ENCODE measurements around the gene WIPF2. TPM values are rescaled to one million over a fixed set of nuclear protein-coding genes. Genes with fewer than 3 reads are reported as not detected.

The WIPF2 gene
- total and polyA plus RNA-seq, 5 donors from 2014 or later, result 8.0 to 40.7 (median 9.6) TPM

DNA sequence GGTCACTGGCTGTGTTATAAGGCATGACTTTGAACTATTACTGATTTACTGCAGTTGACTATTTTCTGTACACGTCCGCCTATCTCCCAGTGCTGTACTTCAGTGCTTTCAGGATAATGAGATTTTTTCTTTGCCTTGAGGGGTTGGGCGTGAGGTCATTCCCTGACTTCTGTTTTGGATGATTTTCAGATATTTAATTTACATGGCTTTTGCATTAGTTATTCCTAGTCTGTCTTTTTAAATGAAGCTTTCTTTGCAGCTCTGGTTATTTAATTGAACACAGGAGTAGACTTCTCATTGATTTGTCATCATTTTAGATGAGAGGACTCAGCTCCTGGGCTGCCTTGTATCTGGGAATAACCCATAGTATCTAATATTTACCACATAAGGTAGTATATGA, 23.7 kb downstream of the WIPF2 start:
- H3K27me3 Mint-ChIP-seq, result no peaks in the 10 kb centered on the region
- H3K27ac Mint-ChIP-seq, result no peak overlapping the region
- H3K4me3 Mint-ChIP-seq, result no peak overlapping the region
- no peaks in the 10 kb centered on the region for H3K9me3 ChIP-seq (ENCODE audit: control insufficient read depth in 2 of 2, low read length in 2 of 2)
- H3K36me3 ChIP-seq (ENCODE audit: control insufficient read depth, insufficient read depth, low read length), result peaks cover 5% of the 10 kb centered on the region
- DNase-seq (no peak), ATAC-seq (ENCODE audit: low read depth in 2 of 2) (no peak)
- peaks cover 3% of the 10 kb centered on the region for H3K36me3 Mint-ChIP-seq
- H3K27ac ChIP-seq (ENCODE audit: insufficient read depth, low read length, poor library complexity, severe bottlenecking), result no peak overlapping the region
- peaks cover 0 to 66% (median 45%) of the 10 kb centered on the region in 4 donors for H3K4me1 Mint-ChIP-seq
- H3K4me1 ChIP-seq (ENCODE audit: control insufficient read depth, insufficient read depth, low read length, poor library complexity, severe bottlenecking), result peaks cover 3% of the 10 kb centered on the region
- H3K9me3 Mint-ChIP-seq, result no peaks in the 10 kb centered on the region
- no peak overlapping the region for H3K4me3 ChIP-seq (ENCODE audit: low read depth, low read length)
- no peaks in the 10 kb centered on the region for H3K27me3 ChIP-seq (ENCODE audit: control insufficient read depth, insufficient read depth, low read length)

GRCh38 chr17:40243761-40244160, 24.7 kb downstream of the WIPF2 start:
- DNase-seq (no peak), ATAC-seq (ENCODE audit: low read depth in 2 of 2) (no peak)
- peaks cover 5% of the 10 kb centered on the region for H3K36me3 ChIP-seq (ENCODE audit: control insufficient read depth, insufficient read depth, low read length)
- no peak overlapping the region for H3K4me3 ChIP-seq (ENCODE audit: low read depth, low read length)
- no peaks in the 10 kb centered on the region for H3K27me3 Mint-ChIP-seq
- H3K9me3 Mint-ChIP-seq, result no peaks in the 10 kb centered on the region
- H3K27me3 ChIP-seq (ENCODE audit: control insufficient read depth, insufficient read depth, low read length), result no peaks in the 10 kb centered on the region
- peaks cover 3% of the 10 kb centered on the region for H3K36me3 Mint-ChIP-seq
- no peak overlapping the region for H3K4me3 Mint-ChIP-seq
- peaks cover 3% of the 10 kb centered on the region for H3K4me1 ChIP-seq (ENCODE audit: control insufficient read depth, insufficient read depth, low read length, poor library complexity, severe bottlenecking)
- no peaks in the 10 kb centered on the region for H3K9me3 ChIP-seq (ENCODE audit: control insufficient read depth in 2 of 2, low read length in 2 of 2)
- no peak overlapping the region for H3K27ac ChIP-seq (ENCODE audit: insufficient read depth, low read length, poor library complexity, severe bottlenecking)
- H3K4me1 Mint-ChIP-seq, result peaks cover under 1 to 72% (median 47%) of the 10 kb centered on the region in 4 donors
- peak overlapping the region in 2 of 3 donors; percentile 48 to 89 for H3K27ac Mint-ChIP-seq

GRCh38 chr17:40244255-40244654, 25.2 kb downstream of the WIPF2 start:
- Mint-ChIP-seq H3K4me3 (no peak overlapping the region), H3K27ac (peak overlapping the region; percentile 48 to 89 (median 84)), H3K4me1 (peaks cover 5 to 76% (median 49%) of the 10 kb centered on the region in 4 donors)

GRCh38 chr17:40247926-40248495, 28.9 kb downstream of the WIPF2 start:
- Mint-ChIP-seq H3K9me3 (no peaks in the 10 kb centered on the region), H3K27ac (no peak overlapping the region)

More at GRCh38 chr17:40244255-40244654, 25.2 kb downstream of the WIPF2 start:
- ATAC-seq (ENCODE audit: low read depth in 2 of 2), result no peak
- Histone ChIP-seq H3K4me1 (ENCODE audit: control insufficient read depth, insufficient read depth, low read length, poor library complexity, severe bottlenecking) (peaks cover 3% of the 10 kb centered on the region), H3K4me3 (ENCODE audit: low read depth, low read length) (no peak overlapping the region), H3K27ac (ENCODE audit: insufficient read depth, low read length, poor library complexity, severe bottlenecking) (no peak overlapping the region), H3K9me3 (ENCODE audit: control insufficient read depth in 2 of 2, low read length in 2 of 2) (no peaks in the 10 kb centered on the region), H3K27me3 (ENCODE audit: control insufficient read depth, insufficient read depth, low read length) (no peaks in the 10 kb centered on the region), H3K36me3 (ENCODE audit: control insufficient read depth, insufficient read depth, low read length) (peaks cover 5% of the 10 kb centered on the region)
- no peak for DNase-seq
- Mint-ChIP-seq H3K36me3 (peaks cover 3% of the 10 kb centered on the region), H3K27me3 (no peaks in the 10 kb centered on the region), H3K9me3 (no peaks in the 10 kb centered on the region)

GRCh38 chr17:40248507-40248906, 29.4 kb downstream of the WIPF2 start:
- peaks cover 5% of the 10 kb centered on the region for H3K36me3 ChIP-seq (ENCODE audit: control insufficient read depth, insufficient read depth, low read length)
- H3K9me3 ChIP-seq (ENCODE audit: control insufficient read depth in 2 of 2, low read length in 2 of 2), result no peaks in the 10 kb centered on the region
- H3K27me3 ChIP-seq (ENCODE audit: control insufficient read depth, insufficient read depth, low read length), result no peaks in the 10 kb centered on the region
- DNase-seq (no peak), ATAC-seq (ENCODE audit: low read depth in 2 of 2) (no peak)
- H3K9me3 Mint-ChIP-seq, result no peaks in the 10 kb centered on the region
- no peak overlapping the region for H3K4me3 ChIP-seq (ENCODE audit: low read depth, low read length)
- H3K27ac Mint-ChIP-seq, result no peak overlapping the region
- peaks cover 3% of the 10 kb centered on the region for H3K36me3 Mint-ChIP-seq
- no peaks in the 10 kb centered on the region for H3K27me3 Mint-ChIP-seq
- H3K4me1 Mint-ChIP-seq, result peaks cover 6 to 70% (median 39%) of the 10 kb centered on the region in 4 donors
- no peak overlapping the region for H3K4me3 Mint-ChIP-seq
- no peak overlapping the region for H3K27ac ChIP-seq (ENCODE audit: insufficient read depth, low read length, poor library complexity, severe bottlenecking)
- no peaks in the 10 kb centered on the region for H3K4me1 ChIP-seq (ENCODE audit: control insufficient read depth, insufficient read depth, low read length, poor library complexity, severe bottlenecking)

More at GRCh38 chr17:40247926-40248495, 28.9 kb downstream of the WIPF2 start:
- Histone ChIP-seq H3K9me3 (ENCODE audit: control insufficient read depth in 2 of 2, low read length in 2 of 2) (no peaks in the 10 kb centered on the region), H3K4me1 (ENCODE audit: control insufficient read depth, insufficient read depth, low read length, poor library complexity, severe bottlenecking) (no peaks in the 10 kb centered on the region), H3K27me3 (ENCODE audit: control insufficient read depth, insufficient read depth, low read length) (no peaks in the 10 kb centered on the region), H3K27ac (ENCODE audit: insufficient read depth, low read length, poor library complexity, severe bottlenecking) (no peak overlapping the region), H3K4me3 (ENCODE audit: low read depth, low read length) (no peak overlapping the region), H3K36me3 (ENCODE audit: control insufficient read depth, insufficient read depth, low read length) (peaks cover 5% of the 10 kb centered on the region)
- Mint-ChIP-seq H3K4me3 (no peak overlapping the region), H3K36me3 (peaks cover 3% of the 10 kb centered on the region), H3K4me1 (peaks cover 6 to 69% (median 37%) of the 10 kb centered on the region in 4 donors), H3K27me3 (no peaks in the 10 kb centered on the region)
- DNase-seq, result no peak
- ATAC-seq (ENCODE audit: low read depth in 2 of 2), result no peak

DNA sequence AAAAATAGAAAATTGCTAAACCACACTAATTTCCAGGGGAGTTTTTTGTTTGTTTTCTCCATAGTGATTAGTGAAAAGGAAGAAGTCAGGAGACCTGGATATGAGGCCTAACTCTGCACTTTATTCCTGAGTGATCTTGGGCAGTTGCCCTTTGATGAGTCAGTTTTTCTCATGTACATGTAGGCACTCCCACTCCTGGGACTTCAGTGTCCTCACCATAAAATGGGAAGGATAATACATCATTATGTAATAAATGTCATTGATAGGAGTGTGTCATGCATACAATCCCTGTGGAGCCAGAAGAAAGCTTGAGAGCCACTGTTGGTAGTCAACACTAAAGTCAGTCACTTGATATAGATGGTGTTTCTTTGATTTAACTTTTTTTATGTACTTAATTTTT, 32.5 kb downstream of the WIPF2 start:
- H3K27me3 ChIP-seq (ENCODE audit: control insufficient read depth, insufficient read depth, low read length), result no peaks in the 10 kb centered on the region
- DNase-seq, result no peak
- no peaks in the 10 kb centered on the region for H3K4me1 ChIP-seq (ENCODE audit: control insufficient read depth, insufficient read depth, low read length, poor library complexity, severe bottlenecking)
- Mint-ChIP-seq H3K36me3 (peaks cover 6% of the 10 kb centered on the region), H3K9me3 (no peaks in the 10 kb centered on the region), H3K4me3 (no peak overlapping the region), H3K27ac (no peak overlapping the region), H3K4me1 (peaks cover 6 to 48% (median 28%) of the 10 kb centered on the region in 4 donors), H3K27me3 (no peaks in the 10 kb centered on the region)
- no peak for ATAC-seq (ENCODE audit: low read depth in 2 of 2)
- no peak overlapping the region for H3K4me3 ChIP-seq (ENCODE audit: low read depth, low read length)
- H3K27ac ChIP-seq (ENCODE audit: insufficient read depth, low read length, poor library complexity, severe bottlenecking), result no peak overlapping the region
- H3K9me3 ChIP-seq (ENCODE audit: control insufficient read depth in 2 of 2, low read length in 2 of 2), result no peaks in the 10 kb centered on the region
- peaks cover 6% of the 10 kb centered on the region for H3K36me3 ChIP-seq (ENCODE audit: control insufficient read depth, insufficient read depth, low read length)

- ATAC-seq (ENCODE audit: low read depth in 2 of 2) (no peak), DNase-seq (no peak)
- Histone ChIP-seq H3K27ac (ENCODE audit: insufficient read depth, low read length, poor library complexity, severe bottlenecking) (no peak overlapping the region), H3K36me3 (ENCODE audit: control insufficient read depth, insufficient read depth, low read length) (peaks cover 25% of the 10 kb centered on the region), H3K4me1 (ENCODE audit: control insufficient read depth, insufficient read depth, low read length, poor library complexity, severe bottlenecking) (no peaks in the 10 kb centered on the region), H3K4me3 (ENCODE audit: low read depth, low read length) (no peak overlapping the region), H3K9me3 (ENCODE audit: control insufficient read depth in 2 of 2, low read length in 2 of 2) (no peaks in the 10 kb centered on the region), H3K27me3 (ENCODE audit: control insufficient read depth, insufficient read depth, low read length) (no peaks in the 10 kb centered on the region)
- peaks cover 6 to 41% (median 29%) of the 10 kb centered on the region in 4 donors for H3K4me1 Mint-ChIP-seq
- H3K27ac Mint-ChIP-seq, result peak overlapping the region in 1 of 3 donors; percentile 3
- peaks cover 14% of the 10 kb centered on the region for H3K36me3 Mint-ChIP-seq
- H3K4me3 Mint-ChIP-seq, result no peak overlapping the region
- H3K27me3 Mint-ChIP-seq, result no peaks in the 10 kb centered on the region
- H3K9me3 Mint-ChIP-seq, result no peaks in the 10 kb centered on the region
Observed at GRCh38 chr17:40253565-40253964, 34.5 kb downstream of the WIPF2 start.

DNA sequence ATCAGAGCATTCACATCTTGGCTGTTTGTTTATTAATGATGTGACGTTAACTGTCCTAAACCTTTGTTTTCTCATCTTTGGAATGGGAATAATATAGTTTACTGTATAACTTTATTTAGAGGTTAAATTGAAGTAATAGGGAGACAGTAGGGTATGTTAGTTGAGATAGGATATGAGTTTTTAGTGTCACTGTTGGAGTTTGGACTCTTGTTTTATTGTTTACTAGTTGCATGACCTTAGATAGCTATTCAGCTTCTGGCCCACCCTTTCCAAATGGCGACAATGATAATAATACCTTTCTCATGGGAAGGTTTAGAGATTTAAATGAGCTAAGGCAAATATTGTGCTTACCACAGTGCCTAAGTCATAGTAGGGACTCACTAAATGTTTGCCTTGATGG, 40.4 kb downstream of the WIPF2 start:
- Histone ChIP-seq H3K4me1 (ENCODE audit: control insufficient read depth, insufficient read depth, low read length, poor library complexity, severe bottlenecking) (no peaks in the 10 kb centered on the region), H3K9me3 (ENCODE audit: control insufficient read depth in 2 of 2, low read length in 2 of 2) (no peaks in the 10 kb centered on the region), H3K4me3 (ENCODE audit: low read depth, low read length) (no peak overlapping the region), H3K27ac (ENCODE audit: insufficient read depth, low read length, poor library complexity, severe bottlenecking) (no peak overlapping the region), H3K36me3 (ENCODE audit: control insufficient read depth, insufficient read depth, low read length) (peaks cover 61% of the 10 kb centered on the region), H3K27me3 (ENCODE audit: control insufficient read depth, insufficient read depth, low read length) (no peaks in the 10 kb centered on the region)
- no peaks in the 10 kb centered on the region for H3K27me3 Mint-ChIP-seq
- no peak overlapping the region for H3K4me3 Mint-ChIP-seq
- ATAC-seq (ENCODE audit: low read depth in 2 of 2), result no peak
- H3K9me3 Mint-ChIP-seq, result no peaks in the 10 kb centered on the region
- H3K4me1 Mint-ChIP-seq, result peaks cover 4 to 14% (median 7%) of the 10 kb centered on the region in 4 donors
- DNase-seq, result no peak
- H3K36me3 Mint-ChIP-seq, result peaks cover 42% of the 10 kb centered on the region
- peak overlapping the region in 1 of 3 donors; percentile 69 for H3K27ac Mint-ChIP-seq
